Left ventricle myocardium superior (tissue), 1 donor: ENCODE measurements around the gene UBR3. TPM values are rescaled to one million over a fixed set of nuclear protein-coding genes. Genes with fewer than 3 reads are reported as not detected.

ENCODE experiments used
- ATAC-seq: fragments of 200-7000 bp; cut with Tn5 transposase; one replicate; pipeline ENCODE4 v1.9.1; 2020; ENCODE audit warnings: mild to moderate bottlenecking, moderate library complexity
- DNase-seq: peaks from one replicate; pipeline ENCODE4 v3.0.0-alpha.2; 2020
- intact Hi-C: fragments of 100-400 bp; cut with micrococcal nuclease; formaldehyde crosslinking; loops from one replicate; pipeline ENCODE4 v1.11.0; 2022
- total RNA-seq: library from RNA; stranded (reverse); fragmentation: NEBNext Ultra II Directional; extraction: Animal tissue kit (Norgen Biotek cat#: 25700); gene quantifications from one replicate; pipeline ENCODE4 v1.2.1, GENCODE V29; 2021
- donor health status: DM: no; HTN: yes; CAD: no; lungs with severe emphysema.

Gene UBR3
- total RNA-seq, 1 donor from 2014 or later, result 127 TPM

- intact Hi-C loops, result no loop called here
- ATAC-seq (peak; percentile 91), DNase-seq (peak; percentile 46)
Observed at GRCh38 chr2:170017860-170018532, 190.7 kb downstream of the UBR3 start.

GRCh38 chr2:170019060-170019805, 192.0 kb downstream of the UBR3 start:
- ATAC-seq, result no peak

DNA sequence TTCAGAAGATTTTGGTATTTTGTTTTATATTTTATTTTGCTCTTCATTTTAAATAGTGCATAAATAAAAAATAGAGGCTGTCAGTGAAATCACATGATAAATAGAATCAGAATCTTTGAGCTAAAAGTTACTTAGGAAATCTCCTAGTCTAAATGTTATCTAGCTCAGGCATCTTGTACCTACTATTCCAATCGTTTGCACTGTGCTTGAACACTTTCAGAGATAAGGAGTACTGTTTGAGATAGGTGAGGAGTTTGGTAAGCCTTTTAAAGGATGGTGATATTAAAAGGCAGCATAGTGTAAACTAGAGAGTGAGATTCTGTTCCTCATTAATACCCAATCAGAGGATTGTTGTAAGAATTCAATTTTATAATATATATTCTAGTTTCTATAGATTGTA, 193.5 kb downstream of the UBR3 start:
- intact Hi-C loops, result no loop called here
- DNase-seq, result no peak
- no peak for ATAC-seq

More at GRCh38 chr2:170019060-170019805, 192.0 kb downstream of the UBR3 start:
- intact Hi-C loops, result no loop called here
- DNase-seq, result no peak

- DNase-seq, result no peak
- ATAC-seq, result peak; percentile 22
- intact Hi-C loops, result no loop called here
Observed at GRCh38 chr2:170022692-170023091, 195.4 kb downstream of the UBR3 start.

DNA sequence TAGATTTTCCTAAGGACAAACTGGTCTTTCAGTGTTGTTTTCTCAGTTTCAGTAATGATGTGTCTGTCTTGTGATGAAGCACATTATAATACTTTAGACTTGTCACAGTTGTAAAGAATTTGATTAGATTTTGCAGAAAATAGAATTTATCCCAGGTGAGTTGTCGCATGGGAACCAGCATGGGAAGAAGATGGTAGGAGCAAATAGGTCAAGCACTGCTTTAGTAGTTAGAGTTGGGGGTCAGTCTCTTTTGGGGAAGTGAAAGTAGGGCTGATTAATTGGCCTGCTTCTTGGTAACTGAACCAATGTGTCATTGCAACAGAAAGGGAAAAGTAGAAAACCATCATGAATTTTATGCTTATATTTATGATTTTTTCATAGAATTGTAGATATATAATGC, 197.5 kb downstream of the UBR3 start:
- ATAC-seq (no peak), DNase-seq (no peak)
- intact Hi-C loops, result no loop called here

DNA sequence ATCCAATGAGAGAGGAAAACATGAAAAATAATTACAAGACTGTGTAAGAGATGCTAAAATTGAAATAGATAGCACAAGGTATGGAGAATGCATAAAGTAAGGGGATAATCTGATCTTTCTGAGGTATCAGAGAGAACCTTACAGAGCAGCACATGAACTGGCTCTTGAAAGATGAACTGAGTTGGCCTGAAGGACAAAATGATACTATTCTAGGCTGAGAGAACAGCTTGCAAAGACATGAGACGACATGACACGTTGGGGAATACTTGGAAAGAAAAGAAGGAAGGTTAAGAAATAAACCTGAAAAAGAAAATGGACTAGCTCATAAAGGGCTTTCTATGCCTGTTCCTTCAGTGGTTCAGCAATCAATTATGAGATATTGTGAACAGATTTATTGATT, 198.0 kb downstream of the UBR3 start:
- ATAC-seq (no peak), DNase-seq (no peak)
- intact Hi-C loops, result no loop called here

- intact Hi-C loops, result no loop called here
- DNase-seq (no peak), ATAC-seq (no peak)
Observed at GRCh38 chr2:170026361-170026760, 199.1 kb downstream of the UBR3 start.

DNA sequence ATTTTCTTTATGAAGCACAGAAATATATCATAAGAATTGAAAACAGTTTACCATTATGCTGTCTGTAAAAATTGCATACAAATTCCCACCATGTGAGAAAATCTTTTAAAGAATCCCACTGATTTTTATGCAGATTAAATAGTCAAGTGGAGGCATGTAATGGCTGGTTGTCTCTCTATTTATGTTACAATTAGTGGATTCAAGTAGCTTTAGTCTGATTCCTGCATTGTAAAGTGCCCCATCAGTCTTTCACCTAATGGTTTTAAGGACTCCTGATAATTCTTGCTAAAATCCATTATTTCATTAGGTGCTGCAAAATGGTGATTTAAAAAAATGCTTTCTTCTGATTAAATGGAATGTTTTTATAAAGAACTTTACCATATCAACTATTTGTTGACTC, 202.3 kb downstream of the UBR3 start:
- intact Hi-C loops, result no loop called here
- DNase-seq (no peak), ATAC-seq (no peak)

DNA sequence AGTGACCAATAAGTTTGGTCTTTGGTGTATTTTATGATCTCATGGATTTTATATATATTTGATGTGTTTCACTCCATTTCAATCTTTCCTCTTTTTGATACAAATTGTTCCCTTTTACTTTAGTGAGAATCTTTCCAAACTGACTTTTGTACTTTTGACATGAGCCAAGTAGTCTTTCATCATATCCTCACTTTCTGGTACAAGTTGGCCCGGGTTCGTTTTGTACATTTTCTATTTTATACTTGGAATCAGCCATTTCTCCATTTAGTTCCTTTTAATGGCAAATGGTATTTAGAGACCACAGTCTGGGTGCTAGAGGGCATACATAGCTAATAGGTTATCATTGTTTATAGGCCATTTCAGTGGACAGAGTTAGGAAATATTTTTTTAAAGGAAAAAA, 202.8 kb downstream of the UBR3 start:
- intact Hi-C loops, result no loop called here
- DNase-seq, result no peak
- ATAC-seq, result no peak

DNA sequence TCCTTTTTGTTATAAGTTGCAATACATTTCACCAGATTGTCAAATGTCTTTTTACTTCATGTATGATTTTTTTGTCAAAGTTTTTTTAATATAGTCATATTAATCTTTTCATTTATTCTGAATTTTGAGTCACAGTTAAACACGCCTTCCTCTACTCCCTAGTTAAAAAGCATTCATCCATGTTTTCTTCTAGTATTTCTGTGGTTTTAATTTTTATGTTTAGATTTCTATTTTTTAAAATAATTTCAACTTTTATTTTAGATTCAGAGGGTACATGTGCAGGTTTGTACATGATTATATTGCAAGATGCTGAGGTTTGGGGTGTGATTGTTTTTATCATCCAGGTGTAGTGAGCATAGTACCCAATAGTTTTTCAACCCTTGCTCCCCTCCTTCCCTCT, 204.0 kb downstream of the UBR3 start:
- DNase-seq (no peak), ATAC-seq (no peak)
- intact Hi-C loops, result no loop called here

DNA sequence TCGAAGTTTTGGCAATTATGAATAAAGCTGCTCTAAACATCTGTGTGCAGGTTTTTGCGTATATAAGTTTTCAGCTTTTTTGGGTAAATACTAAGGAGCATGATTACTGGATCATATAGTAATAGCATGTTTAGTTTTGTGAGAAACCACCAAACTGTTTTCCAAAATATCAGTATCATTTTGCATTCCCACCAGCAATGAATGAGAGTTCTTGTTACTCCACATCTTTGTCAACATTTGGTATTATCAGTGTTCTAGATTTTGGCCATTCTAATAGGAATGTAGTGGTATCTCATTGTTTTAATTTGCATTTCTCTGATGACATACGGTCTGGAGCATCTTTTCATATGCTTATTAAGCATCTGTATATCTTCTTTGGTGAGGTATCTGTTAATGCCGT, 207.3 kb downstream of the UBR3 start:
- DNase-seq, result no peak
- ATAC-seq, result no peak
- intact Hi-C loops, result no loop called here

DNA sequence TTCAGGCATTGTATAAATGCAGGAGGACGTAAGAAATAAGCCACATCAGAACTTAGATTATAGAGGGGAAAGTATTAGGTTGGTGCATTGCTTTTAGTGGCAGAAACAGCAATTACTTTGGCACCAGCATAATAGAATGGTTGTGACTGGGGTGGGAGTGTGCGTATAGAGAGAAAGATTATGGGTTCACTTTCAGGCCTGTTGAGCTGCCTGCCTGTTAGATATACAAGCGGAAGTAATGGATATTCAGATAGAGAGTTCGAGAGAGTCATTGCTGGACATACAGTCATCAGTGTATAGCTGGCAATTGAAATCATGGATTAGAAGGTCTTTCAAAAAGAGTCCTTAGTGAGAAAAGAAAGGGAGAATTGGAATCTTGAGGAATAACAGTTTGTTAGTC, 211.5 kb downstream of the UBR3 start:
- ATAC-seq, result no peak
- DNase-seq, result no peak
- intact Hi-C loops, result no loop called here

DNA sequence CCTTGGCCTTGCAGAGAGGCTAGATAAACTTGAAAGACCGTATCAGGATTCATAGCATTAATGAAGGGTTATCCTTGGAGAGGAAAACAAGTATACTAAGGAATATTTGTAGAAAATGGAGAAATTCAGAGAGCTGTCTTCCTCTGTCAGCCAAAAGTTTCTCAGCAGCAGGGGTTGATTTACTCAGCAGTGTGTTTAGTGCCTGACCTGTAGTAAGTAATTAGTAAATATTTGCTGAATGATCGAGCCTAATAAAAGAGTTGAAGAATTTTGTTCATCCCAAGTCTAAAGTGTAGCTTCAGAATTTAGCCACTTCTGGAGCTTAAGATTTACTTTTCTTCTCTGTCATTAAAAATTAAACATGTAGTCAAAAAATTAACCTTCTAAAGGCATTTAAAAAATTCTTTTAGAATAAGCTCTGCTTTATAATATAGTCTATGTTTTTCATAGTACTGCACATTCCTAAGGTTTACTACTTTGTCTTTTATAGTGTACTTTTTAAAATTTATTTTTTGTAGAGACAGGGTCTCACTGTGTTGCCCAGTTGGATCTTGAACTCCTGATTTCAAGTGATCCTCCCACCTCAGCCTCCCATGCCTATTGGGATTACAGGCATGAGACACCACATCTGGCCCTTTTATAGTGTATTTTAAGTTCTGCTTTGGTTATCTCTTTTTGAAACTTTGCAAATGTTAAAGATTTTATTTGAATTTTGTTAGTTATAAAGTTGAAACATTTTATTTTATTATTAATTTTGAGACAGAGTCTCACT, 212.3 kb downstream of the UBR3 start:
- no peak for DNase-seq
- intact Hi-C loops, result no loop called here
- ATAC-seq, result no peak

DNA sequence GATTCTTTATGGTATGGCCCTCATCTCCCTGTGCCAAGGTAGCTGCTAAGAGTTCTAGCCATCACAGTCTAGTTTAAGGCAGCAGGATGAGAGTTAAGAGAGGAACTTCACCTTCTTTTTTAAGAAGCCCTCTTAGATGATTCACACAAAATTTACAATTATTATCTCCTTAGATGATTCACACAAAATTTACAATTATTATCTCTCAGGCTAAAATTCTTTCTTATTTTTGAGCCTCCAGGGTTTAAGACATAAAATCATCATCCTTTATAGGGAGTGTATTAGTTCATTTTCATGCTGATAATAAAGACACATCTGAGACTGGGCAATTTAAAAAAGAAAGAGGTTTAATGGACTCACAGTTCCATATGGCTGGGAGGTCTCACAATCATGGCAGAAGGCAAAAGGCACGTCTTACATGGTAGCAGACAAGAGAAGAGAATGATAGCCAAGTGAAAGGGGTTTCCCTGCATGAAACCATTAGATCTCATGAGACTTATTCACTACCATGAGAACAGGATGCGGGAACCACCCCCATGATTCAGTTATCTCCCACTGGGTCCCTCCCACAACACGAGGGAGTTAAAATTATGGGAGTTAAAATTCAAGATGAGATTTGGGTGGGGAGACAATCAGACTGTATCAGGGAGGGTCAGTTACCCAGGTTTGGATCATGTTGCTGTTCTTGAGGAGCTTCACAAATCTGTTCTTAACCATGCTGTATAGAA, 217.7 kb downstream of the UBR3 start:
- no peak for ATAC-seq
- intact Hi-C loops, result no loop called here

DNA sequence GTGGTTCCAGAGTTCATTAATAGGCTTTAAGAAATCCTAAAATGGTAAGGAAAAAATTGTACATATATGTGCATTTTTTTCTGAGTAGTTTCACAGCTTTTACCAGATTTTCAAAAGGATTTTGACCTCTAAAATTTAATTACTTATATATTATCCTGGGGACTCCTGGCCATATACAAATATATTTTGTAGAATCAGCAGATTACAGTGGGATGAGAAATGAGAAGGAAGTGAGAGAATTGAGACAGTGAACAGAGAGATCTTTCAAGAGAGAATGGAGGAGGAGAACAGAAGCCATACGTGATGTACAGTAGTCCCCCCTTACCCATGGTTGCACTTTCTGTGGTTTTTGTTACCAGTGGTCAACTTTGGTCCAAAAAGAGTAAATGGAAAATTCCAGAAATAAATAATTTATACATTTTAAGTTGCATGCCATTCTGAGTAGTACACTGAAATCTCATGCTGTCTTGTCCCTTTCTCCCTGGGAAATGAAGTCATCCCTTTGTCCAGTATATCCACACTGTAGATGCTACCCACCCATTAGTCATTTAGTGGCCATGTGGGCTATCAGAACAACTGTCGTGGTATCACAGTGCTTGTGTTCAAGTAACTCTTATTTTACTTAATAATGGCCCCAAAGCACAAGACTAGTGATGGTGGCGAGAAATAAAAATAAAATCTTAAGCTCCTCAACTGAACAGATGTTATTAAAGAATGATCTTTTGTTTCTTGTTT, 220.2 kb downstream of the UBR3 start:
- ATAC-seq (no peak), DNase-seq (no peak)

More for the DNA sequence above, 217.7 kb downstream of the UBR3 start:
- no peak for DNase-seq

DNA sequence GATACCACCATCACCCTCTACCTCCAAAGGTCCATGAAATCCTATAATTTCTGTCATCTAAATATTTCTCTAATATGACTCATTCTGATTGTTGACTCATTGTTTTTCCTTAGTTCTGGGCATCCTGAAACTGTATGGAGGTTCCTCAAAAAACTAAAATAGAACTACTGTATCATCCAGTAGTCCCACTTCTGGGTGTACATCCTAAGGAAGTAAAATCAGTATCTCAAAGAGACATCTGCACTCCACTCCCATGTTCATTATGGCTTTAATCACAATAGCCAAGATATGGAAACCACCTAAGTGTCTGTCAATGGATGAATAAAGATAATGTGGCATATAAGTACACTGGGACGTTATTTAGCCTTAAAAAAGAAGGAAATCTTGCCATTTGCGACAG, 224.9 kb downstream of the UBR3 start:
- intact Hi-C loops, result no loop called here

More for the DNA sequence above, 220.2 kb downstream of the UBR3 start:
- intact Hi-C loops, result no loop called here

DNA sequence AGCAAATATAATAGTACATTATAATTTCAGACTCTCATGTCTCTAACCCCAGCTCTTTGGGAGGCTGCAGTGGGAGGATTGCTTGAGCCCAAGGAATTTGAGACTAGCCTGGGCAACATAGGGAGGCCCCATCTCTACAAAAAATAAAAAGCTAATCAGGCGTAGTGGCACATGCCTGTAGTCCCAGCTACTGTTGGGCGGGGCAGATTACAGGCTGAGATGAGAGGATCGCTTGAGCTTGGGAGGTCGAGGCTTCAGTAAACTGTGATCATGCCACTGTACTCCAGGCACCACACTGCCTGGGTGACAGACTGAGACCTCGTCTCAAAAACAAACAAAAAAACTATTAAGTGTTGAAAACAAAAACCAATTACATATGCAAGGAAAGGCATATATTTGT, 227.7 kb downstream of the UBR3 start:
- no peak for DNase-seq
- ATAC-seq, result no peak
- intact Hi-C loops, result no loop called here

More for the DNA sequence above, 224.9 kb downstream of the UBR3 start:
- ATAC-seq, result no peak
- no peak for DNase-seq

- no peak for DNase-seq
- intact Hi-C loops, result no loop called here
- ATAC-seq, result no peak
Observed at GRCh38 chr2:170056900-170057299, 229.6 kb downstream of the UBR3 start.
